ENCODE measurements around the gene MYBPC3.

MYBPC3 gene

GRCh38 chr11:47376525-47377371, 24.2 kb upstream of the MYBPC3 start:
- peak overlapping the region; percentile 92 for H3K4me3 ChIP-seq (ENCODE audit: low read depth, low read length)
- no peak for TF ChIP-seq CTCF (IDR thresholded peaks at IDR 0.05; ENCODE audit: borderline replicate concordance, insufficient read depth, low read depth, low read length)

- H3K4me3 ChIP-seq (ENCODE audit: low read depth, low read length), result peak overlapping the region; percentile 92
- TF ChIP-seq CTCF (IDR thresholded peaks at IDR 0.05; ENCODE audit: borderline replicate concordance, insufficient read depth, low read depth, low read length), result no peak
Measured at GRCh38 chr11:47376107-47376524, 23.6 kb upstream of the MYBPC3 start.

- H3K4me3 ChIP-seq (ENCODE audit: low read depth, low read length), result no peak overlapping the region
- TF ChIP-seq CTCF (IDR thresholded peaks at IDR 0.05; ENCODE audit: borderline replicate concordance, insufficient read depth, low read depth, low read length), result no peak
Measured at GRCh38 chr11:47375546-47376085, 23.1 kb upstream of the MYBPC3 start.

GRCh38 chr11:47375020-47375419, 22.5 kb upstream of the MYBPC3 start:
- TF ChIP-seq CTCF (IDR thresholded peaks at IDR 0.05; ENCODE audit: borderline replicate concordance, insufficient read depth, low read depth, low read length), result no peak
- H3K4me3 ChIP-seq (ENCODE audit: low read depth, low read length), result no peak overlapping the region

GRCh38 chr11:47374720-47375019, 22.2 kb upstream of the MYBPC3 start:
- no peak overlapping the region for H3K4me3 ChIP-seq (ENCODE audit: low read depth, low read length)
- TF ChIP-seq CTCF (IDR thresholded peaks at IDR 0.05; ENCODE audit: borderline replicate concordance, insufficient read depth, low read depth, low read length), result no peak

GRCh38 chr11:47373876-47374719, 21.6 kb upstream of the MYBPC3 start:
- no peak overlapping the region for H3K4me3 ChIP-seq (ENCODE audit: low read depth, low read length)
- peak; percentile 96 for TF ChIP-seq CTCF (IDR thresholded peaks at IDR 0.05; ENCODE audit: borderline replicate concordance, insufficient read depth, low read depth, low read length)
